ENCODE results near the gene ZC3H18.

DNA sequence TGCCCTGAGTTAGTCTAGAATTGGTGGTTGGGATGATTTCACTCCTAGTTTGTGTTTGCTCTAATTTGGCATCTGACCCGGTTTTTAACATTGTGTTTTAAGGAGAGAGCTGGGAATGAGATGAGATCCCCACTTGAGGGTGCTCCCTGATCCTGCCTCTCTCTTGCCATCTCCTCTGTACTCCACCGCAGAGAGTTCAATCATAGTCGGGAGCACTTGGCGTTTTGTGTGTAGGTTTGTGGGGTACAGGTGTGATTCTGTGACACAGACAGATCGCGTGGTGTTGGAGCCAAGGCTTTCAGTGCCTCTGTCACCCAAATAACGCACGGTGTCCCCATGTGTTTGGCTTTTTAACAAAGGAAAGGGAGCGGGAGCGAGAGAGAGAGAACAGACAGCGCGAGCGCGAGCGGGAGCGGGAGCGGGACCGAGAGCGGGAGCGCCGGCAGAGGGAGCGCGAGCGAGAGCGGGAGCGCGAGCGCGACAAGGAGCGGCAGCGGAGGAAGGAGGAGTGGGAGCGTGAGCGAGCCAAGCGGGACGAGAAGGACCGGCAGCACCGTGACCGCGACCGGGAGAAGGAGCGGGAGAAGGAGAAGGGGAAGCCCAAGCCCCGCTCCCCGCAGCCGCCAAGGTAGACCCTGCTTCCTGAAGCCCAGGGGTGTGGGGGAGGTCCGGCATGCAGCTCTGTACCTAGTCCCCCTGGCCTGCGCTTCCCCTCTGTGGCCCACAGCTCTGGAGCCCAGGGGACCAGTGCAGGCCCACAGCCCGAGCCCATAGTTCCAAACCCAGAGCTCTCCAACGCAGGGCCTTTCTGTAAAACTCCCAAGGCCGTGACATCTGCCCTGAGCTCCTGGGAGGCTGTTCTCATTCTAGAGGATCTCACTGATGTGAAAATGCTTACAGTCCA, 41.0 kb downstream of the ZC3H18 start:
- TF ChIP-seq, protein P1, sequence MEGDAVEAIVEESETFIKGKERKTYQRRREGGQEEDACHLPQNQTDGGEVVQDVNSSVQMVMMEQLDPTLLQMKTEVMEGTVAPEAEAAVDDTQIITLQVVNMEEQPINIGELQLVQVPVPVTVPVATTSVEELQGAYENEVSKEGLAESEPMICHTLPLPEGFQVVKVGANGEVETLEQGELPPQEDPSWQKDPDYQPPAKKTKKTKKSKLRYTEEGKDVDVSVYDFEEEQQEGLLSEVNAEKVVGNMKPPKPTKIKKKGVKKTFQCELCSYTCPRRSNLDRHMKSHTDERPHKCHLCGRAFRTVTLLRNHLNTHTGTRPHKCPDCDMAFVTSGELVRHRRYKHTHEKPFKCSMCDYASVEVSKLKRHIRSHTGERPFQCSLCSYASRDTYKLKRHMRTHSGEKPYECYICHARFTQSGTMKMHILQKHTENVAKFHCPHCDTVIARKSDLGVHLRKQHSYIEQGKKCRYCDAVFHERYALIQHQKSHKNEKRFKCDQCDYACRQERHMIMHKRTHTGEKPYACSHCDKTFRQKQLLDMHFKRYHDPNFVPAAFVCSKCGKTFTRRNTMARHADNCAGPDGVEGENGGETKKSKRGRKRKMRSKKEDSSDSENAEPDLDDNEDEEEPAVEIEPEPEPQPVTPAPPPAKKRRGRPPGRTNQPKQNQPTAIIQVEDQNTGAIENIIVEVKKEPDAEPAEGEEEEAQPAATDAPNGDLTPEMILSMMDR (IDR thresholded peaks at IDR 0.05; ENCODE audit: low read depth, low read length), result no peak
- no peak for TF ChIP-seq POLR2A (IDR thresholded peaks at IDR 0.05; ENCODE audit: extremely low read depth, insufficient read length)
- TF ChIP-seq, protein P2, sequence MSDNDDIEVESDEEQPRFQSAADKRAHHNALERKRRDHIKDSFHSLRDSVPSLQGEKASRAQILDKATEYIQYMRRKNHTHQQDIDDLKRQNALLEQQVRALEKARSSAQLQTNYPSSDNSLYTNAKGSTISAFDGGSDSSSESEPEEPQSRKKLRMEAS (IDR thresholded peaks at IDR 0.05; ENCODE audit: low read depth, low read length), result no peak

Data from NB4 (cell line).